OCI-LY7 (cell line): ENCODE results near the gene P2RY8.
"Not testable (repeated sequence)": the region's sequence is repeated elsewhere in the genome, so short reads cannot be mapped to it uniquely, and the experiment has no call there.

Experiments
- EZH2phosphoT487 ChIP-seq: fragments of 200-600 bp; sonication (generic); IDR thresholded peaks from 2 replicates; pipeline ENCODE4 v1.6.1; 2018; ENCODE audit warnings: low read depth, borderline replicate concordance, mild to moderate bottlenecking, mixed run types, antibody characterized with exemption, low read length, moderate library complexity, mixed read lengths
- TF ChIP-seq, protein P1 (sequence below): fragments of 200-600 bp; sonication (generic); conservative IDR thresholded peaks from 2 replicates; pipeline ENCODE4 v1.5.1; 2014; ENCODE audit warnings: mild to moderate bottlenecking, antibody characterized with exemption, low read length, moderate library complexity, mixed read lengths

- TF ChIP-seq, protein P1, sequence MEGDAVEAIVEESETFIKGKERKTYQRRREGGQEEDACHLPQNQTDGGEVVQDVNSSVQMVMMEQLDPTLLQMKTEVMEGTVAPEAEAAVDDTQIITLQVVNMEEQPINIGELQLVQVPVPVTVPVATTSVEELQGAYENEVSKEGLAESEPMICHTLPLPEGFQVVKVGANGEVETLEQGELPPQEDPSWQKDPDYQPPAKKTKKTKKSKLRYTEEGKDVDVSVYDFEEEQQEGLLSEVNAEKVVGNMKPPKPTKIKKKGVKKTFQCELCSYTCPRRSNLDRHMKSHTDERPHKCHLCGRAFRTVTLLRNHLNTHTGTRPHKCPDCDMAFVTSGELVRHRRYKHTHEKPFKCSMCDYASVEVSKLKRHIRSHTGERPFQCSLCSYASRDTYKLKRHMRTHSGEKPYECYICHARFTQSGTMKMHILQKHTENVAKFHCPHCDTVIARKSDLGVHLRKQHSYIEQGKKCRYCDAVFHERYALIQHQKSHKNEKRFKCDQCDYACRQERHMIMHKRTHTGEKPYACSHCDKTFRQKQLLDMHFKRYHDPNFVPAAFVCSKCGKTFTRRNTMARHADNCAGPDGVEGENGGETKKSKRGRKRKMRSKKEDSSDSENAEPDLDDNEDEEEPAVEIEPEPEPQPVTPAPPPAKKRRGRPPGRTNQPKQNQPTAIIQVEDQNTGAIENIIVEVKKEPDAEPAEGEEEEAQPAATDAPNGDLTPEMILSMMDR, result not testable (repeated sequence)
- TF ChIP-seq EZH2phosphoT487, result not testable (repeated sequence)
Measured at GRCh38 chrX:1426321-1426720, 110.7 kb downstream of the P2RY8 start.
